ENCODE results near the gene TMEM255B.
"Not testable (repeated sequence)": the region's sequence is repeated elsewhere in the genome, so short reads cannot be mapped to it uniquely, and the experiment has no call there.

The TMEM255B gene

DNA sequence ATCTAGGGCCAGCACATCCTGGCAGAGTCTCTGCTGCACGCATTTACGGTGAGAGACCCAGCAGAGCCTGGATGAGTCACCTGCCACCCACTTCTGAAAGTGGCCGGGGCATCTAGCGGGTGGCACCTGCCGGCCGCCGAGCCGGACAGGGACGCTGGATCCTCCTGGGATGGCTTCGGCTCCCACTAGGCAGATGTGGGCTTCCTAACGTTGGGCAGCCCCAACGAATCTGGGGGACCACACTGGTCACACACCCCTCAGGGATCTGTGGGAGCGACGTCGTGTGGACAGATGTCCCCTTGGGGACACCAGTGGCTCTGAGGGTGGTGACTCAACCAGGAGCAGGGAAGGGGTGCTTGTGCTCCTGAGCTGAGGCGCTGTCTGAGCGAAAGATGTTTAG lies 32.2 kb downstream of the TMEM255B start:
- no peak for DNase-seq

DNA sequence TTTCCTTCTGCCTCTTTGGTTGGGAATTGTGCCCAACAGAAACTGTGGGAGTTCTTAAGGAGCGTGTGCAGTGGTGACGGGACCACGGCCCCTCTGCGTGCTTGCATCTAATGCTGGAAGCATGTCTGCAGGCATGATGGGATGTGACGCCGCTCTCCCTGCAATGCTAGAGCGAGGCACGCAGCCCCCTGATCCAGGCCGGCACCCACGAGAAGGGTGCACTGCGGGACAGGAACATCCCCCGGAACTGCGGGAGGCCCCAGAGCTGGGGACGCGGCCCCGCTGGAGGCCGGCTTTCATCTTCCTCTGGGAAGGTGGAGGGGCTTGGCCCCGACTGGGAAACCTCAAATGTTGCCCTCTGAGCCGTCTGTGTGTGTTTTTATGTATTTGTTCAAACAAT lies 32.7 kb downstream of the TMEM255B start:
- DNase-seq, result no peak

DNA sequence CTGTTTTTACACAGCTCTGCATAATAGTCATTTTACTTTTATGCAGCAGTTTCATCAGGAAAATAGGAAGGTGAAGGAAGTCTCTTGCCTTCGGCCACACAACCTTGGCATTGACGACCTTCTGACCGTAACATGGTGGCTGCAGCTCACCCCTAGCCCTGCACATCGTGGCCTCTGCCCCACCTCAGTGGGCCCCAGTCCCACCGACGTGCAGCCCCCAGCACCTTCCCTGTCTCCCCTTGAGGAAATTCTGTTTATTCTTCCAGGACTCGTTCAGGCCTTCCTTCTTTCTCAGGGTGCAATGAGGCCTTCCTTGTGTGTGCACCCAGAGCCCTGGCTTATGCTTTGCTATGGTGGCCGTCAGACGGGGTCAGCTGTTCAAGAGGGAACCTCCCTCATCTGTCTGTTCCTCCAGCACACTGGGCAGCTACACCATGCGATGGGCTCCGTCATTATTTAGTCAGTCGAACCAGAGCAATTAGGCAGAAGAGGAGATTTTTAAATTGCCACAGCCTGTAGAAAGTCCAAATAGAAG lies 33.3 kb downstream of the TMEM255B start:
- no peak for DNase-seq

- DNase-seq, result no peak
These were observed 34.1 kb downstream of the TMEM255B start for GRCh38 chr13:113792886-113793717.

DNA sequence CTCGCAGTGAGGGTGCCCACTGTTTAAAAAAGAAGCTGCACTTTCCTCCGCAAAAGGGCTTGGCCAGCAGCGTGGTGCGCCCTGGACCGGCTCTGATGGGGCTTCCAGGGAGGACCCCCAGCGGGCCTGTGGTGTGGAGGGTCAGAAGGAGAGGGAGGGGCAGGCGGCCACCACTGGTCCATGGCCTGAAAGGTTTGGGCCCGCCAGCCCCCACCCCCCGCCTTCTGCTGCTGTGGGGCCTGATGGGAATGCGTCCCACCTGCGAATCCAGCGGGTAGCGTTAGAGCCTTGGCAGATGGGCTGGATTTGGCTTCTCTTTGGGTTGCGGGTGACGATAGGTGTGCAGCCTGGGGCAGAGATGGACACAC lies 34.7 kb downstream of the TMEM255B start:
- no peak for DNase-seq

GRCh38 chr13:113794086-113794485 lies 35.1 kb downstream of the TMEM255B start:
- DNase-seq, result no peak

- no peak for DNase-seq
These were observed 35.7 kb downstream of the TMEM255B start for GRCh38 chr13:113794764-113795173.

DNA sequence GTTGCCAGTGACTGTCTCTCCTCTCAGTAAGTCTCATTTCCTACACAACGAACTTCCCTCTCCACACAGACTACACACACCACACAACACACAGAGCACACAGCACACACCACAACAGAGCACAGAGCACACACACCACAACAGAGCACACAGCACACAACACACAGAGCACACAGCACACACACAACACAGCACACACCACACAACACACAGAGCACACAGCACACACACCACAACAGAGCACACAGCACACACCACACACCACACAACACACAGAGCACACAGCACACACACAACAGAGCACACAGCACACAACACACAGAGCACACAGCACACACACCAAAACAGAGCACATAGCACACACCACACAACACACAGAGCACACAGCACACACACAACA lies 36.3 kb downstream of the TMEM255B start:
- not testable (repeated sequence) for DNase-seq

DNA sequence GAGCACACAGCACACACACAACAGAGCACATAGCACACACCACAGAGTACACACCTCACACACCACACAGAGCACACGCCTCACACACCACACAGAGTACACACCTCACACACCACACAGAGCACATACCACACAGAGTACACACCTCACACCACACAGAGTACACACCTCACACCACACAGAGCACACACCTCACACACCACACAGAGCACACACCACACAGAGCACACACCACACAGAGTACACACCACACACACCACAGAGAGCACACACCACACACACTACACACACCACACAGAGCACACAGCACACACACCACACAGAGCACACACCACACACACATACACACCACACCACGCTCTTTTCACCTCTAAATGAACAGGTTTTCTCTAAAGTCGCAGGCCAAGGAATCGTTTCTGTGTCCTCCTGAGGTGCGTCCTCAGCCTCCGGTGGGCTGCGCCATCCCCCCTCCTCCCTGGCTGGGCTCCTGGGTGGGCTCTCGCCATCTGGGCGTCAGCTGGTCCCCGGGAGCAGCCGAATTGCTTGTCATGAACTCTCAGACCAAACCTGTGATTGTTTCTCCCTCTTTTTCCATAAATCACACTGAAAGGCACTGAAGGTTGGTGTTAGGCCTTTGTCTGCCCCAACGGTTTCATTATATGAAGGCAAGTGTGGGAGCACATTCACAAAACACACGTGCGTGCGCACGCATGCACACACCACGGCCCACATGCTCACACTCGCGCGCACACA lies 37.4 kb downstream of the TMEM255B start:
- DNase-seq, result no peak

GRCh38 chr13:113796964-113797676 lies 38.1 kb downstream of the TMEM255B start:
- no peak for DNase-seq

- DNase-seq, result no peak
These were observed 39.3 kb downstream of the TMEM255B start for GRCh38 chr13:113798200-113798811.

- DNase-seq, result no peak
These were observed 41.5 kb downstream of the TMEM255B start for GRCh38 chr13:113800576-113800926.

GRCh38 chr13:113801289-113801961 lies 42.4 kb downstream of the TMEM255B start:
- DNase-seq, result no peak

DNA sequence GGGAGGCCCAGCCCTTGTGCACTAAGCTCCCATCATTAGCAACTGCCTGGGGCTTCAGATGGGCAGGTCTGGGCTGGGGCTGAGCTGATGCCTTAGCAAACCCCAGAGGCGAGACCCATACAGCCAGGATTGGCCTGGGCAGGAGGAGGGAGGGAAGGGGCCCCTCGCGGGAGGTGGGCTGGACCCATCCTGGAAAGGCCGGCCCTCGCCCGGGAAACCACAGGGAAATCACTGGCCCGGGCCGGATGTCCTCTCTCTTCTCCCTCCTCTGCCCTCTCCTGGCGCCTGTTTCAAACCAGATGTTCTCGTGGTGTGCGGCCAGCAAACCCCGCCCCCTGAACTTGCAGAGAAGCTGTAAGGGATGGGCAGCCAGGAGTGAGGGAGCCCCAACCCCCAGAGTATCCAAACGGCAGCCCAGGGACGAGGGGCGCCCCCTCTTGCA lies 43.1 kb downstream of the TMEM255B start:
- DNase-seq, result no peak

GRCh38 chr13:113802761-113803160 lies 43.7 kb downstream of the TMEM255B start:
- no peak for DNase-seq

GRCh38 chr13:113803409-113804016 lies 44.5 kb downstream of the TMEM255B start:
- no peak for DNase-seq

DNA sequence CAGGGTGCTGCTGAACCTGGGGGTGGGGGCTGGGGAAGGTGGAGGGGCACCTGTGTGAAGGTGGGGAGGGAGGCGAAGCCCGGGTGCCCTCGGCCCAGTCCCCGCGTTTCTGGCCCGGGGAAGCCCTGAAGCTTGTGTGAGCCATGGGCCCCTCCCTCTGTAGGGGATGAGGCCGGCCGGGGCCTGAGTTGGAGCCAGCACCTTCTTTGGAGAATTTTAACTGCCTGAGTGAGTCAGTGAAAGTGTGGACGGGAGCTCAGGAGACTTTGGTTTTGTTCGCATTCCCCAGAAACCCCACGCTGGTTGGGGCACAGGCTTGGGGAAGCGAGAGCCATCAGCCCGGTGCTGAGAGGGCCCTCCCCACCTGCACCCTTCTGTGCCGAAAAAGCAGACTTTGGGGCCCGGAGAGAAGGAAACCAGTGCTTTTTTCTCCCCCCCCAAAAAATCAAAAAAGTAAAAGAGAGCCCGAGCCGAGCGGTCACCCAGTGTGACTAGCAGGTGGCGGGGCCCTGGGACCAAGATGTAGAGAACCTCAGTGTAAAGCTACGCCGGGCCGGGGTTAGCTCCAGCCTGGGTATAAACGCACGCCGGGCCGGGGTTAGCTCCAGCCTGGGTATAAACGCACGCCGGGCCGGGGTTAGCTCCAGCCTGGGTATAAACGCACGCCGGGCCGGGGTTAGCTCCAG lies 45.1 kb downstream of the TMEM255B start:
- DNase-seq, result no peak

GRCh38 chr13:113804703-113805430 lies 45.8 kb downstream of the TMEM255B start:
- no peak for DNase-seq

DNA sequence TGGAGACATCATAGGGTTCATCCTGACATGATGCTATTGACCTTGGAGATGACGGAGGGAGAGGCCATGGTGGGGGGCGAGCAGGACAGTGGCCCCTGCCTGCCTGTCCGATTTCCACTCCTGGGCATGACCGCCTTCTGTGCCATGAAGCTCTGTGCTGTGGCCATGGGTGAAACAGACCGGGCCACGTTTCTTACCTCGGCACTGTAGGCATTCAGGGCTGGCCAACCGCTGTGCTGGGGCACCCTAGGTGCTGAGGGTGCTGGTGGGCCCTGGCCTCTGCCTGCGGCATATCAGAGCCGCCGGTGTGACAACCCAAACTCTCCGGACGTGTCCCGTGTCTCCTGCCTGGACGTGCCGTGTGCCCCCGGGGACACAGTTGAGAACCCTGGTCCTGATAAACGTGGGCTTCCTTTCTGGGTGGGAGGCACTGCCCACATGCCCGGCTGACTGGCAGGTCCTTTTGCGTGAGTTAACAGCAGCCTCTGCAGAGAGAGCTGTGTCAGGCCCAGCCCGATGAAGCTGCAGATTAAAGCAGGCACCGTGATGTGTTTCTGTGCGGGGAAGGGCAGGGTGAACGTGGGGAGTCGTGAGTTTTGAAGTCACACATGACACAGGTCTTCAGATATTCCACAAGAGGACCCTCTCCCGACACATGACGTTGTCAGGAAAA lies 46.5 kb downstream of the TMEM255B start:
- DNase-seq, result no peak

GRCh38 chr13:113806104-113806471 lies 47.1 kb downstream of the TMEM255B start:
- no peak for DNase-seq

All from NCI-H2227 treated with DMSO at 0.1 percent for 48 hours (cell line).